KOPT-K1 (cell line): Measurements from ENCODE around the gene ABCF3.

Experiments
- H3K27ac ChIP-seq: fragments of 200-600 bp; sonication (generic); 2 replicates; pipeline ENCODE4 v1.5.1; 2016; ENCODE audit warnings: antibody characterized with exemption, mild to moderate bottlenecking, low read depth, low read length; ENCODE audit not compliant: poor library complexity, severe bottlenecking
- H3K36me3 ChIP-seq: fragments of 200-600 bp; sonication (generic); 2 replicates; pipeline ENCODE4 v1.5.1; 2017; ENCODE audit warnings: antibody characterized with exemption, mild to moderate bottlenecking, low read length, moderate library complexity; ENCODE audit not compliant: insufficient read depth
- H3K9me3 ChIP-seq: fragments of 200-600 bp; sonication (generic); 2 replicates; pipeline ENCODE4 v1.5.1; 2017; ENCODE audit warnings: antibody characterized with exemption, low read length, mild to moderate bottlenecking; ENCODE audit not compliant: insufficient read depth, poor library complexity, severe bottlenecking

Gene ABCF3

DNA sequence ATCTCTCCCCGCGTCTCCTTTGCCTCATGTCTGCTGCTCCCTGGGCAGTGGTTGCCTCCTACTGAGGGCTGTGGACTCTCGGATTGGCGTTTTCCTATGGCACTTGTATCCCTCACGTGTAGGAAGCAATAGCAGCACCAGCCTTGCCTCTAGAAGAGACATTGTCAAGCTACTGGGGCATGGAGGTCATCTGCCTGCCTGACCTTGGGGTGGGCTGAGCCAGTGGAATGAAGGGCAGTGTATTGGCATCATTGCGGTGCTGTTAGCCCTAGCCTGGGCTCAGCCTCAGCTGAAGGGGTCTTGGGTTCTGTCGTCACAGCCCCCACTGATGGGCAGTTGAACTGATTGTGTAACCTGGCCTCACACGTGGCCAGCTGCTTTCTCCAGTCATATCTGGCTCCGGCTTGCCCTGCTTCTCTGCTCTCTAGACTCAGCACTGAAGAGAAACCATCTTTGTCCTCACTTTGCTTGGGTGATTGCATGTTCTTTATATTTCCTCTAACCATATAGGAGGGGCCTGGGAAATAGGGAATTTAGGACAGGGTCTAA is 8.1 kb downstream of the ABCF3 start:
- peaks cover 71% of the 10 kb centered on the region for H3K36me3 ChIP-seq
- no peaks in the 10 kb centered on the region for H3K9me3 ChIP-seq
- no peak overlapping the region for H3K27ac ChIP-seq

DNA sequence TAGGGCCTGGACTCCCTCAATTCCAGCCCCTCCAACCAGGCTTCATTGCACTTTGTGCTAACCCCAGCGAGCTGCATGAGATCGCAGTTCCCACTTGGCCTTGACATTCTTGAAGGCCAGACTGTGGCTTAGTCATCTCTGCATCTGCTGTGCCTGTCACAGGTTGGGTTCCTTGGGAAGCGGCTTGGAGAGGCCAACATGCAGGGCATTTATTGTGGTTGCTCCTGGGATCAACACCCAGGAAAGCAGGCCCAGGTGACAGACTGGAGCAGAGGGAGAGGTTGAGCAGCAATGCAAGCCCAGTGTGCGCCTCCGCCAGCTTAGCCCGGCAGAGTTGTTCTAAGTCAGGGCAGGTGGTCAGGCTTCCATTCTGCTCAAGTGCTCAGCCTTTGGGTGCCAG is 10.5 kb downstream of the ABCF3 start:
- no peak overlapping the region for H3K27ac ChIP-seq
- no peaks in the 10 kb centered on the region for H3K9me3 ChIP-seq
- peaks cover 47% of the 10 kb centered on the region for H3K36me3 ChIP-seq

DNA sequence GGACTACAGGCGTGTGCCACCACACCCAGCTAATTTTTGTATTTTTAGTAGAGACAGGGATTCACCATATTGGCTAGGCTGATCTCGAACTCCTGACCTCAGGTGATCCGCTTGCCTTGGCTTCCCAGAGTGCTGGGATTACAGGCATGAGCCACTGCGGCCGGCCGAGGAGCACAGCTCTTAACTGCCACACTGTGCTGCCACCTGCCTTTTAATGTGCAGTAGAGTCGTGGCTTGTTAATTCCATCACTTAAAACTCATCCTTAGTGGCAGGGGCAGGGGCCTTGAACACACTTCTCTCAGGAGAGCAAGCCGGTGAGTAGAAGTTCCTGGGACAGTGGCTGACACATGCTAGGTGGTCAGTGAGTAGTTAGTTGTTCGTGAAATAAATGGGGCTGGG is 12.5 kb downstream of the ABCF3 start:
- no peaks in the 10 kb centered on the region for H3K9me3 ChIP-seq
- peaks cover 27% of the 10 kb centered on the region for H3K36me3 ChIP-seq
- no peak overlapping the region for H3K27ac ChIP-seq

DNA sequence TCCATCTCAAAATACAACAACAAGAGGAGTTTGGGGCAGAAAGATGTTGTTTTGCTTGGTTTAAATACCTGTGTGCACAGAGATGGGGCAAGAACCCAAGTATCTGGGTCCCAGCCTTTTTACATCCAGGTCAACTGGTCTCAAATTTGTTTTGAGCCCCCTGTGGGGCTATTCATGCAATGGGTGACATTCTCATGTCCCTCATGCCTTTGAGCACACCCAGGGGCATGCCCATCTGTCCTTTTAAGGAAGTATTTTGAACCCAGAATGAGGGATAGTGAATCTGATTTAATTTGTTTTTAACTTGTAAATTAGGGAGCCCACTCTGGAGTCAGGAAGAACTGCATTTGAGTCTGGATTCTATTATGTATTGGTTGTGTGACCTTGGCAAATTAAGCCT is 14.8 kb downstream of the ABCF3 start:
- Histone ChIP-seq H3K27ac (no peak overlapping the region), H3K9me3 (no peaks in the 10 kb centered on the region), H3K36me3 (peaks cover 4% of the 10 kb centered on the region; the same call in 1 of the 2 replicates)

DNA sequence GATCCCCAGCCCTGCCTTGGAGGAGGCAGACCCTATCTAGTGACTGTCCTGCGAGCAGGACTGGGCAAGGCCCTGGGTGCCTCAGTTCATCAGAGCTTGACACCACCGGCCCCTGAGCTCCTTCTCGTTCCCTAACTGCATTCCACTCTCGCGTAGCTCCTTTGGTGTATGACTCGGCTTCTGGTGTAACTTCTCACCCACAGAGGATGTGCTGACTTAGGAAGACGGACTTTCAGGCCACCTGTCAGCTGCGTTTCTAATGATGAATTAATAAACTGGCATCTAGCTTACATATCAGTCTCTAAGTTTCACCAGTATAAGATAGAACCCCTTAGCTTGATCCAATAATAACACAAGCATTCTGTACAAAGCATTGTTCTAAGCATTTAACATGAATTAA is 17.5 kb downstream of the ABCF3 start:
- H3K9me3 ChIP-seq, result no peaks in the 10 kb centered on the region
- no peak overlapping the region for H3K27ac ChIP-seq
- no peaks in the 10 kb centered on the region for H3K36me3 ChIP-seq

DNA sequence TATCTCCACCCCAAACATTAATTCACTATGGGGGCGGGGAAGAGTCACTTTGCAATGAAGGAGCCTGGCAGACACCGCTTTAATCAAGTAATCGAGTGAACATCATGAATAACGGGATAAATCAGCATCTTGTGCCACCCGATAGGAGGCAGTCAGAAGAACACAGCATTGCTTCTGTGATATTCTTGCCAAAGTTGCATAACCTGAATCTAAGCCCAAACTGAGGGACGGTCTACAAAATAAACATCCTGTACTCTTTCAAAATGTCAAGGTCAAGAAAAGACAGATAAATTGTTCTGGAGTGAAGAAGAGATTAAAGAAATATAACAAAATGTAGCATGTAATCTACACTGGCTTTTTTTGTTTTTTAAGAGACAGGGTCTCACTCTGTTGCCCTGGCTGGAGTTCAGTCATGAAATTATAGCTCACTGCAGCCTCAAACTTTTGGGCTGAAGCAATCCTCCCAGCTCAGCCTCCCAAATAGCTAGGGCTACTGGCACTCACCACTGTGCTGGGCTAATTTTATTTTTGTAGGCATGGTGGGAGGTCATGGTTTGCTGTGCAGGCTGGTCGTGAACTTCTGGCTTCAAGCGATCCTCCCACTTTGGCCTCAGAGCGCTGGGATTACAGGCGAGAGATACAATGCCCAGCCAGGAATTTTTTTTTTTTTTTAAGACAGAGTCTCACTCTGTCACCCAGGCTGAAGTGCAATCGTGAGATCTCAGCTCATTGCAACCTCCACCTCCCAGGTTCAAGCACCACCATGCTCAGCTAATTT is 23.3 kb downstream of the ABCF3 start:
- H3K27ac ChIP-seq, result no peak overlapping the region
- no peaks in the 10 kb centered on the region for H3K9me3 ChIP-seq
- H3K36me3 ChIP-seq, result no peaks in the 10 kb centered on the region

DNA sequence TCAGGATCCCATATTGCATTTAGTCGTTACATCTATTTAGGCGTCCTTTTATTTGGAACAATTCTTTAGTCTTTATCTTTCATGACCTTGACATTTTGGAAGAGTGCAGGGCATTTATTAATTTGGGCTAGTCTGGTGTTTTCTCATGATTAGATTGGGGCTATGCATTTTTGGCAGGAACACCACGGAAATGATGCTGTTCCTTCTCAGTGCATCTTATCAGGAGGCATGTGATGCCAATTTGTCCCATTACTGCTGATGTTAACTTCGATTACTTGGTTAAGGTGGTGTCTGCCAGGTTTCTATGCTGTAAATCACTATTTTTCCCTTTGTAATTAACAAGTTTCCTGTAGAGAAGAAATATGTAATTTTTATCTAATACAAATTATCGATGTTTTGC is 25.3 kb downstream of the ABCF3 start:
- no peak overlapping the region for H3K27ac ChIP-seq
- H3K36me3 ChIP-seq, result no peaks in the 10 kb centered on the region
- H3K9me3 ChIP-seq, result no peaks in the 10 kb centered on the region

DNA sequence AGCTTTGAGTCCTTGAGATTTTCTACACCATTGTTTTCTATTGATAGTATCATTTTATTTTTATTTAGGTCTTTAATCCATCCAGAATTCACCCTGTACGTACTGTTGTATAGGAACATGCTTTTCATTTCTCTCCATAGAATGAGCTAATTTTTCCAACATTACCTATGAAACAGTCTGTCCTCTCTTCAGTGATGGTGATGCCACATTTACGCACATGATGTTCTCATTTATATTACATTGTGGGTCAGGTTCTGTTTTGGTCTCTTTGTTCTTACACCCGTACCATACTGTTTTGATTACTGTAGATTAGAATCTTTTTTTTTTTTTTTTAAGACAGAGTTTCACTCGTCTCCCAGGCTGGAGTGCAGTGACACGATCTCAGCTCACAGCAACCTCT is 25.7 kb downstream of the ABCF3 start:
- Histone ChIP-seq H3K36me3 (no peaks in the 10 kb centered on the region), H3K9me3 (no peaks in the 10 kb centered on the region), H3K27ac (no peak overlapping the region)

DNA sequence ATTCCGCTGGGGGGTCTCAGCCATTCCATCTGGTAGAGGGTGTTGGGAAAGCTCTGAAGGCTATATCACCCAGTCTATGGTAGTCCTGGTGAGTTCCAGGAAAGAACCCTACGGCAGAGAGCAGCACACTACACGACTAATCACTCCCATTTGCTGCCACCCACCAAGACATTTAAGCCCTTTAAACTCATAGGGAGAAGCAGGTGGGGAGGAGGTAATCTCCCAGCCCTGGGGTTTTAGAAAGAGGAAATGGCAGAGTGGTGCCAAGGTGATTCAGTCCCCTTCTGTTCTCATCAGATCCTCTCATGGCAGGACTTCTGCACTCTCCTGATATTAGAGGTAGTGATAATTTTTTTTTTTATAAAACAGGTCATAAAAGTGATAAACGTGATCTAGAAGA is 32.8 kb downstream of the ABCF3 start:
- no peaks in the 10 kb centered on the region for H3K9me3 ChIP-seq
- no peaks in the 10 kb centered on the region for H3K36me3 ChIP-seq
- H3K27ac ChIP-seq, result no peak overlapping the region

DNA sequence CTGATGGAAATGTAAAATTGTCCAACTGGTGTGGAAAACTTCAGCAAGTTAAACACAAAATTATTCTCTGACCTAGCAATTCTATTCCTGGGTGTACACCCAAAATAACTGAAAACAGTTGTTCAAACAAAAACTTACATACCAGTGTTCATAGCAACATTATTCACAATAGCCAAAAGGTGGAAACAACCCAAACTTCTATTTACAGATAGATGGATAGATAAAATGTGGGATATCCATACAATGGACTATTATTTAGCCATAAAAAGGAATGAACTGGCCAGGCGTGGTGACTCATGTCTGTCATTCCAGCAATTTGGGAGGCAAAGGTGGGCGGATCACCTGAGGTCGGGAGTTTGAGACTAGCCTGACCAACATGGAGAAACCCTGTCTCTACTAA is 36.5 kb downstream of the ABCF3 start:
- Histone ChIP-seq H3K9me3 (no peaks in the 10 kb centered on the region), H3K27ac (no peak overlapping the region), H3K36me3 (no peaks in the 10 kb centered on the region)

DNA sequence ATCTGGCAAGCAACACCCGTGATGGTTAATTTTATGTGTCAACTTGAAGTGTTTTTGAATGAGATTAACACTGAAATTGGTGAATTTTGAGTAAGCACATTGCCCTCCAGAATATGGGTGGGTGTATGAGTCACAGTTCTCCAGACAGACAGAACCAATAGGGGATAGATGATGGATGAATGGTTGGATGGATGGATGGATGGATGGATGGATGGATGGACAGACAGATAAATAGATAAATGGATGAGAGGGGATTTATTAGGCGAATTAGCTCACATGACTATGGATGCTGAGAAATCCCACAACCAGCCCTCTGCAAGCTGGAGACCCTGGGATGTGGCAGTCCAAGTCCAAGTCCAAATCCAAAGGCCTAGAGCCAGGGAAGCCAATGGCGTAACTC is 37.9 kb downstream of the ABCF3 start:
- Histone ChIP-seq H3K9me3 (no peaks in the 10 kb centered on the region), H3K36me3 (no peaks in the 10 kb centered on the region), H3K27ac (no peak overlapping the region)

DNA sequence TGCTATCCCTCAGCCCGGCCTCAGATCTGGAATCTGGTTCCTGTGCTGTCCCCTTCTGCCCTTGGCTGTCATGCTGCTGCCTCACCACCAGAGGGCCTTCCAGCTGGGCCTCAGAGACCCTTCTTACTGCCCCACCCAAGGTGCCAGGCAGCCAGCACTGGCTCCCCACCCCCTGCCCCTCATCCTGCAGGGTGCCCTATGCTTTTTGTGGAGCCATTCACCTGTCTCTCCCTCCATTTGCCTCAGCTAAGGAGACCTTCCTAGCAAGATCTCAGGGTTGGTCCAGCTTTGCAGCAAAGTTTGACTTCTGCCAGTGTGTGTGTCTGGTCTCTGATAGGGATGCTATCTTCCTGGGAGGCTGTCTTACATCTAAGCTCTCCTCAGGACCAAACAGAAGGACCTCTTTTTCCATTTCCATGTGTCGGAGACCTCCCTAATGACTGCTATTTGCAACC is 41.5 kb downstream of the ABCF3 start:
- H3K27ac ChIP-seq, result no peak overlapping the region
- H3K36me3 ChIP-seq, result no peaks in the 10 kb centered on the region
- H3K9me3 ChIP-seq, result no peaks in the 10 kb centered on the region

DNA sequence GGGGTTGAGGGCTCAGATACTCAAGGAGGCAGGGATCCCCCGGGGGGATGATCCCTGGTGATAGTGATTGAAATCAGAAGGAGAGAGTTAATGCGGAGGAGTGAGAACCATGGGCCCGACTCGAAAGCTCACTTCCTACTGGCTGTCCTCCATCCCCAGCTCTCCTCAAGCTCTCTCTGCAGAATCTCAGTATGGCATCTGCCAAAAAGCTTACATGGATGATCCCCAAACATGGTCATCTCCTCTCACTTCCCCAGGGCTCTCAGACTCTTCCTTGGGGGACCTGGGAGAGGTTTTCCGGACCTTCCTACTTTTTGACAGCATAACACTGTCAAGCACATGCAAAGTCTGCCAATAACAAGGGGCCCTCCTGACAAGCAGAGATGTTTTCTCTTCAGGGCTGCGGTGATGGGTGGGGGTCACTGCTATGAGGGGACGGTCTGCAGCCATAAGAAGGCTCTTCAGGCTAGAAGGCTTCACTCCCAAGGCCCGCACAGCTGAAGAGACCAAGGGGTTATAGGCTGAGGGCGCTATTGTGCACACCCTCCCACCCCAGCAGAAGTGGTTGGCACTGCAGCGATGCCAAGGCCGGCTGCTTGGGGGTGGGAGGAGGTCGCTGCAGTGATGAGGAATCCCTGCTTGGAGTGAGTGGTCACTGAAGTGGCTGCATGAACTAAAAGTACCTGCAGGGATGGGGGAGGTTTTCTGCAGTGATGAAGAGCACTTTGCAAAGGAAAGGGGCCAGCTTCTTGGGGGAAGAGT is 42.6 kb downstream of the ABCF3 start:
- no peak overlapping the region for H3K27ac ChIP-seq
- no peaks in the 10 kb centered on the region for H3K36me3 ChIP-seq
- no peaks in the 10 kb centered on the region for H3K9me3 ChIP-seq

DNA sequence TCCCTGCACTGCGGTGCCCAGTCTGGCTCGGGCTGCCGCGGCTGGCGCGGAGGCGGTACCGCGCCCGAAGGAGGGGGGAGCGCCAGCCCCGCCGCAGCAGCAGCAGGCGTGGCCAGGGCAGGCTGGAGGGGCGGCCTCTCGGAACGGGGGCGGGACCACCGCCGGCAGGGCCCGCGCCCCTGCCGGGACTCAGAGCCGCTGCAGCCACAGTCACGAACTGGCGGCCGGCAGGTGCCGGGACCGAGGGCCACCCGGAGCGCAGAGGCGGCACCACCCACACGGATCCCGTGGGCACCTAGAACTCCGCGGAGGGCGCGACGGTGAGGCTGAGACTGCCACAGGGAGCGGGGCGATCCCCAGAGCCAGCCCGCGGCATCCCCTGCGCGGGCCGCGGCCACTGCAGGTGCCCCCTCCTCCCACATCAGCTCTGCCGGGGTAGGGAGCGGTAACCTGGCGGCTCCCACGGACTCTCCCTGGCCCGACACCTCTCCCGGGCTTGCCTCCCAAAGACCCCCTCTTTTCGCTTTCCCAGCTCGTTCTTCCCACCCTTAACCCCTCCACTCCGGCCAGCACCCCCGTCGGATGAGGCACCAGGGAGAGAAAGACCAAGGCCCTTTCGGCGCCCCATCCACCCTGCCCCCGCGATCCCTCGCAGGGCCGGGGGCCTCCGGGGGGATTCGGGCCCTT is 43.5 kb downstream of the ABCF3 start, which contains the start of gene VWA5B2:
TSS of gene VWA5B2 (plus strand) at position 192 of the 687 bp plus-strand sequence. CDS start 944 bp downstream, outside the sequence.
- Histone ChIP-seq H3K36me3 (no peaks in the 10 kb centered on the region), H3K9me3 (no peaks in the 10 kb centered on the region), H3K27ac (no peak within 1 kb of the TSS)

DNA sequence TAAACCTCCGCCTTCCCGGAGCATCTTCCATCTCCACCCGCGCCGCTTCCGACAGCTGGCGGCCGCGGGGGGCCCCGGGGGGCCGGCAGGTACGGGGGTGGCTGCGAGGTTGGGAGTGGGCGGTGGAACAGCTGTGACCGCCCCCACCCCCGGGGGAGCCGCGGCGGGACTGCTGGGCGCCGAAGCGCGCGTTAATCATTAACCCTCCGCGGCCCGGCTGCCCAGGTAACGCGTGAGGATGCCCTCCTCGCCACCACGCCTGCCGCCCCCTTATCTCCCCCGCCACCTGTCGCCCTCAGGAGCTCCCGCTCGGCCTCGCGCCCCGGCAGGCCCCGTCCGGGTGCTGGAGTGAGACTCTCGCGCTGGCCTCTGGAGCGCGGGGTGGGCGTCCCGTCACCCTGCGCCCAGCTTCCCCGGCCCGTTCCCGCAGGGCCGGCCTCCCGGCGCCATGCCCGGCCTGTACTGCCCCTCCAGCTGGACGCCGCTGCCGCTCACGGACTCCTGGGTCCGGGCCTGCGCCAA is 44.1 kb downstream of the ABCF3 start:
- Histone ChIP-seq H3K36me3 (no peaks in the 10 kb centered on the region), H3K9me3 (no peaks in the 10 kb centered on the region), H3K27ac (no peak overlapping the region)
